ENCODE measurements around the gene TMC3. TPM values are rescaled to one million over a fixed set of nuclear protein-coding genes. Genes with fewer than 3 reads are reported as not detected.

Gene TMC3
- total and polyA plus RNA-seq, 7 experiments from 2014 or later = not detected

DNA sequence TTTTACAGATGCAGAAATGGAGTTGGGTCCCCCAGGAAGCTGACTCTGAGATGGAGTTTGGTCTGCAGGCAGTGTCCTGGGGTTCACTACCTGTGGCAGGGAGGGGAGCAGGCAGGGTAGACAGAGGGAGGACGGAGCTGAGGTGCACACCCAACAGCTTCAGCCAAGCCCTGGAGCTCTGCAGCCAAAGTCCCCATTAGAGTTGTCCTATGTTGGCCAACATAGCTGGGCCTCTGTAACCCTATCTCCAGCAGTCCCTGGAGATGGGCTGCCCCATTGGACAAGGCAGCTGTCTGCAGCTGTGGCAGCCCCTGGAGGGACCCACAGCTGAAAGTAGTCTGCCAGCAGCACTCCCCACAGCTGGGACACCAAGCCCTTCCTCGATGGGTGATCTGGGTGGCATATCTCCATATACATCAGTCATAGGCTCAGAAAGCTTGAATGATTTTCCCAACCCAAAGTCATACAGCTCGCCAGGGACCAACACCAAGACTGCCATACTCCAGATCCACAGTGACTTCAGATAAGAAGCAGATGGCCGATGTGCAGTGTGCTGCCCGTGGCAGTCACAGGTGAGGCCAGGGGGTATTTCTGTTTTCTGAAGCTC, 82.0 kb downstream of the TMC3 start:
- peaks cover 79 to 91% of the 10 kb centered on the region in 2 donors for H3K4me1 ChIP-seq (ENCODE audit: control insufficient read depth in 2 of 2, insufficient read depth in 2 of 2, low read length in 2 of 2)
- no peak for ATAC-seq
- H3K4me3 Mint-ChIP-seq = peak overlapping the region; percentile 73 to 99 (median 94)
- peaks cover 66 to 99% (median 96%) of the 10 kb centered on the region in 7 donors for H3K4me1 Mint-ChIP-seq
- intact Hi-C loops (cut with micrococcal nuclease) = loop anchor here (5.0 to 10.0 kb wide), 4 partner anchors 753 to 1523 kb away; partner anchors contain the start of genes MEX3B (in 1 of the 2) and ZFAND6 (in 1 of the 2)
- CTCF ChIA-PET = interaction anchor here (0.8 to 3.3 kb wide), 6 partner anchors 9 to 301 kb away, joined by 3 to 19 read pairs (median 6); no protein-coding TSS in a partner anchor
- H3K36me3 Mint-ChIP-seq = peaks cover 4 to 31% (median 5%) of the 10 kb centered on the region in 5 donors
- H3K27ac Mint-ChIP-seq = peak overlapping the region; percentile 93 to 100 (median 96)
- H3K27me3 Mint-ChIP-seq = no peaks in the 10 kb centered on the region
- H3K27me3 ChIP-seq (ENCODE audit: control insufficient read depth in 2 of 2, insufficient read depth in 2 of 2, low read length in 2 of 2) = no peaks in the 10 kb centered on the region
- H3K9me3 ChIP-seq (ENCODE audit: control insufficient read depth in 2 of 3, low read length in 3 of 3) = no peaks in the 10 kb centered on the region
- DNase-seq = no peak
- POLR2A ChIA-PET = interaction anchor here (14.7 to 23.2 kb wide), 3 partner anchors 13 to 37 kb away, joined by 480 to 642 read pairs (median 516); partner anchors contain the start of gene STARD5
- H3K36me3 ChIP-seq (ENCODE audit: control insufficient read depth in 2 of 3, insufficient read depth in 3 of 3, low read length in 3 of 3) = peaks cover 0 to 2% (median 0%) of the 10 kb centered on the region in 3 experiments
- H3K4me3 ChIP-seq (ENCODE audit: low read length) = peak overlapping the region; percentile 74
- peaks cover 0 to 5% (median under 1%) of the 10 kb centered on the region in 11 donors for H3K9me3 Mint-ChIP-seq
- H3K27ac ChIP-seq (ENCODE audit: low read depth, low read length) = peak overlapping the region; percentile 87

DNA sequence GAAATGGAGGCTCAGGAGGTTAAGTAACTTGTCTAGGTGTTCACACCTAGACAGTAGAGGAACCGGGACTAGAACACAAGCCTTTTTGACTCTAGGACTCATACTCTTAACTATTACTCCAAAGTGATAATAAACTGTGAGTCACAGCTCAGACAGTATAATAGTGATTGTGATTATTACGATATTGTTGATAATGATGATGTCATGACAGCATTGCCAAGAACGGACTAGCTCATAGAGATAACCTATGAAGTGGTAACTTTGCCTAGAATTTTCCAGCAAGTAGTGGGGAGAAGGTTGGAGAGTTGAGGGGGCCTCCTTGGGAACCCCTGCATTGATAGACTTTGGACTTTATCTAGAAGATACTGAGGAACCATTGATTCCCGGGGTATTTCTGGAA, 84.1 kb downstream of the TMC3 start:
- Mint-ChIP-seq H3K4me1 (peaks cover 69 to 100% (median 98%) of the 10 kb centered on the region in 7 donors), H3K27ac (peak overlapping the region in 8 of 9 donors; percentile 76 to 99 (median 96)), H3K36me3 (peaks cover 0 to 20% (median 4%) of the 10 kb centered on the region in 5 donors), H3K4me3 (peak overlapping the region in 8 of 10 donors; percentile 14 to 80 (median 41)), H3K27me3 (no peaks in the 10 kb centered on the region), H3K9me3 (peaks cover 0 to 8% (median 0%) of the 10 kb centered on the region in 11 donors)
- H3K4me3 ChIP-seq (ENCODE audit: low read length) = no peak overlapping the region
- ChIA-PET POLR2A (interaction anchor here (14.7 to 23.2 kb wide), 3 partner anchors 13 to 39 kb away, joined by 480 to 642 read pairs (median 516); partner anchors contain the start of gene STARD5), CTCF (interaction anchor here (1.0 to 3.3 kb wide), 5 partner anchors 9 to 24 kb away, joined by 3 to 19 read pairs (median 8); no protein-coding TSS in a partner anchor)
- H3K9me3 ChIP-seq (ENCODE audit: control insufficient read depth in 2 of 3, low read length in 3 of 3) = no peaks in the 10 kb centered on the region
- DNase-seq (no peak), ATAC-seq (no peak)
- H3K4me1 ChIP-seq (ENCODE audit: control insufficient read depth in 2 of 2, insufficient read depth in 2 of 2, low read length in 2 of 2) = peaks cover 83 to 95% of the 10 kb centered on the region in 2 donors
- H3K36me3 ChIP-seq (ENCODE audit: control insufficient read depth in 2 of 3, insufficient read depth in 3 of 3, low read length in 3 of 3) = no peaks in the 10 kb centered on the region
- H3K27me3 ChIP-seq (ENCODE audit: control insufficient read depth in 2 of 2, insufficient read depth in 2 of 2, low read length in 2 of 2) = no peaks in the 10 kb centered on the region
- peak overlapping the region; percentile 87 for H3K27ac ChIP-seq (ENCODE audit: low read depth, low read length)
- intact Hi-C loops (cut with micrococcal nuclease) = loop anchor here (5.0 to 10.0 kb wide), 4 partner anchors 755 to 1525 kb away; partner anchors contain the start of genes MEX3B (in 1 of the 2) and ZFAND6 (in 1 of the 2)

DNA sequence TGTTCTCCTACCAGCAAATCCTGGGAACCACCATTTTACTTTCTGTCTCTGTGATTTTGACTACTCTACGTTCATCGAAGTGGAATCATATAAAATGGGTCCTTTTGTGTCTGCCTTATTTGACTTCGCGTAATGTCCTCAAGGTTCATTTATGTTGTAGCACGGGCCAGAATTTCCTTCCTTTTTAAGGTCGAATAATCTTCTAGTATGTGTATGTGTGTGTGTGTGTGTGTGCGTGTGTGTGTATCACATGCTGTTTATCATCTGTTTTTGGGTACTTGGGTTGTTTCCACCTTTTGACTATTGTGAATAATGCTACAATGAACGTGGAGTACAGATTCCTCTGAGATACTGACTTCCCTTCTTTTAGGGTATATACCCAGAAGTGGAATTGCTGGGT, 85.4 kb downstream of the TMC3 start:
- Histone ChIP-seq H3K4me1 (ENCODE audit: control insufficient read depth in 2 of 2, insufficient read depth in 2 of 2, low read length in 2 of 2) (peaks cover 77 to 94% of the 10 kb centered on the region in 2 donors), H3K9me3 (ENCODE audit: control insufficient read depth in 2 of 3, low read length in 3 of 3) (no peaks in the 10 kb centered on the region), H3K27me3 (ENCODE audit: control insufficient read depth in 2 of 2, insufficient read depth in 2 of 2, low read length in 2 of 2) (no peaks in the 10 kb centered on the region), H3K36me3 (ENCODE audit: control insufficient read depth in 2 of 3, insufficient read depth in 3 of 3, low read length in 3 of 3) (no peaks in the 10 kb centered on the region), H3K4me3 (ENCODE audit: low read length) (no peak overlapping the region), H3K27ac (ENCODE audit: low read depth, low read length) (peak overlapping the region; percentile 72)
- CTCF ChIA-PET = no interaction called here
- ATAC-seq (no peak), DNase-seq (no peak)
- Mint-ChIP-seq H3K9me3 (peaks cover 0 to 8% (median 0%) of the 10 kb centered on the region in 11 donors), H3K27me3 (no peaks in the 10 kb centered on the region), H3K4me1 (peaks cover 62 to 98% (median 94%) of the 10 kb centered on the region in 7 donors), H3K4me3 (peak overlapping the region in 8 of 10 donors; percentile 1 to 82 (median 29)), H3K27ac (peak overlapping the region in 8 of 9 donors; percentile 95 to 99 (median 97)), H3K36me3 (peaks cover 0 to 17% (median 4%) of the 10 kb centered on the region in 5 donors)
- POLR2A ChIA-PET = interaction anchor here (14.7 kb wide), 1 partner anchor 16 kb away, joined by 516 read pairs; no protein-coding TSS in a partner anchor
- intact Hi-C loops (cut with micrococcal nuclease) = no loop called here

GRCh38 chr15:81288040-81288439, 86.0 kb downstream of the TMC3 start:
- CTCF ChIA-PET = interaction anchor here (2.8 kb wide), 1 partner anchor 9 kb away, joined by 21 read pairs; no protein-coding TSS in a partner anchor
- Histone ChIP-seq H3K36me3 (ENCODE audit: control insufficient read depth in 2 of 3, insufficient read depth in 3 of 3, low read length in 3 of 3) (no peaks in the 10 kb centered on the region), H3K4me1 (ENCODE audit: control insufficient read depth in 2 of 2, insufficient read depth in 2 of 2, low read length in 2 of 2) (peaks cover 71 to 92% of the 10 kb centered on the region in 2 donors), H3K27ac (ENCODE audit: low read depth, low read length) (peak overlapping the region; percentile 72), H3K4me3 (ENCODE audit: low read length) (no peak overlapping the region), H3K27me3 (ENCODE audit: control insufficient read depth in 2 of 2, insufficient read depth in 2 of 2, low read length in 2 of 2) (no peaks in the 10 kb centered on the region), H3K9me3 (ENCODE audit: control insufficient read depth in 2 of 3, low read length in 3 of 3) (no peaks in the 10 kb centered on the region)
- H3K36me3 Mint-ChIP-seq = peaks cover 0 to 17% (median 4%) of the 10 kb centered on the region in 5 donors
- intact Hi-C loops (cut with micrococcal nuclease) = no loop called here
- no peaks in the 10 kb centered on the region for H3K27me3 Mint-ChIP-seq
- peaks cover 59 to 98% (median 91%) of the 10 kb centered on the region in 7 donors for H3K4me1 Mint-ChIP-seq
- ATAC-seq (no peak), DNase-seq (no peak)
- H3K27ac Mint-ChIP-seq = peak overlapping the region in 8 of 9 donors; percentile 95 to 99 (median 97)
- POLR2A ChIA-PET = interaction anchor here (0.9 to 3.0 kb wide), 6 partner anchors 10 to 39 kb away, joined by 3 to 207 read pairs (median 11); no protein-coding TSS in a partner anchor
- peaks cover 0 to 8% (median 0%) of the 10 kb centered on the region in 11 donors for H3K9me3 Mint-ChIP-seq
- peak overlapping the region in 7 of 10 donors; percentile 23 to 86 (median 80) for H3K4me3 Mint-ChIP-seq

DNA sequence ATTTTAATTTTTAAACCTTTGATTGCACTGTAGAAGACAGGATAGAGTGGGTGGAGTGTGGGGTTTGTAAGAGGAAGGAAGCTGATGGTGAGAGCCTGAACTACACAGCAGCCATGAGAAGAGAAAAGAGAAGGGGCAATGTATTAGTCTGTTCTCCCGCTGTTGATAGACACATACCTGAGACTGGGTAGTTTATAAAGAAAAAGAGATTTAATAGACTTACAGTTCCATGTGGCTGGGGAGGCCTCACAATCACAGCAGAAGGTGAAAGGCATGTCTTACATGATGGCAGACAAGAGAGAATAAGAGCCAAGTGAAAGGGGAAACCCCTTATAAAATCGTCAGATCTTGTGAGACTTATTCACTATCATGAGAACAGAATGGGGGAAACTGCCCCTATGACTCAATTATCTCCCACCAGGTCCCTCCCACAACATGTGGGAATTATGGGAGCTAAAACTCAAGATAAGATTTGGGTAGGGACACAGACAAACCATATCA, 87.3 kb downstream of the TMC3 start:
- Mint-ChIP-seq H3K4me1 (peaks cover 52 to 98% (median 88%) of the 10 kb centered on the region in 7 donors), H3K27ac (peak overlapping the region; percentile 81 to 99 (median 96)), H3K4me3 (peak overlapping the region; percentile 70 to 86 (median 80)), H3K36me3 (peaks cover 0 to 15% (median 5%) of the 10 kb centered on the region in 5 donors), H3K9me3 (peaks cover 0 to 8% (median 0%) of the 10 kb centered on the region in 11 donors), H3K27me3 (no peaks in the 10 kb centered on the region)
- CTCF ChIA-PET = interaction anchor here (0.6 to 2.8 kb wide), 11 partner anchors 8 to 115 kb away, joined by 3 to 21 read pairs (median 5); no protein-coding TSS in a partner anchor
- Histone ChIP-seq H3K27me3 (ENCODE audit: control insufficient read depth in 2 of 2, insufficient read depth in 2 of 2, low read length in 2 of 2) (no peaks in the 10 kb centered on the region), H3K4me3 (ENCODE audit: low read length) (peak overlapping the region; percentile 49), H3K9me3 (ENCODE audit: control insufficient read depth in 2 of 3, low read length in 3 of 3) (no peaks in the 10 kb centered on the region), H3K4me1 (ENCODE audit: control insufficient read depth in 2 of 2, insufficient read depth in 2 of 2, low read length in 2 of 2) (peaks cover 57 to 80% of the 10 kb centered on the region in 2 donors), H3K36me3 (ENCODE audit: control insufficient read depth in 2 of 3, insufficient read depth in 3 of 3, low read length in 3 of 3) (no peaks in the 10 kb centered on the region), H3K27ac (ENCODE audit: low read depth, low read length) (peak overlapping the region; percentile 72)
- POLR2A ChIA-PET = interaction anchor here (1.0 to 3.0 kb wide), 9 partner anchors 8 to 40 kb away, joined by 3 to 207 read pairs (median 9); partner anchors contain the start of gene STARD5
- intact Hi-C loops (cut with micrococcal nuclease) = loop anchor here (1.0 to 2.0 kb wide), 4 partner anchors 8 to 286 kb away; partner anchors contain the start of gene TLNRD1 (in 1 of the 2)
- ATAC-seq (peak; percentile 95), DNase-seq (peak in 7 of 9 donors; percentile 54 to 73 (median 68))

- Histone ChIP-seq H3K4me3 (ENCODE audit: low read length) (no peak overlapping the region), H3K36me3 (ENCODE audit: control insufficient read depth in 2 of 3, insufficient read depth in 3 of 3, low read length in 3 of 3) (no peaks in the 10 kb centered on the region), H3K4me1 (ENCODE audit: control insufficient read depth in 2 of 2, insufficient read depth in 2 of 2, low read length in 2 of 2) (peaks cover 48 to 81% of the 10 kb centered on the region in 2 donors), H3K9me3 (ENCODE audit: control insufficient read depth in 2 of 3, low read length in 3 of 3) (no peaks in the 10 kb centered on the region), H3K27me3 (ENCODE audit: control insufficient read depth in 2 of 2, insufficient read depth in 2 of 2, low read length in 2 of 2) (no peaks in the 10 kb centered on the region), H3K27ac (ENCODE audit: low read depth, low read length) (peak overlapping the region; percentile 72)
- H3K27me3 Mint-ChIP-seq = no peaks in the 10 kb centered on the region
- CTCF ChIA-PET = interaction anchor here (1.3 to 2.8 kb wide), 4 partner anchors 10 to 19 kb away, joined by 4 to 21 read pairs (median 10); no protein-coding TSS in a partner anchor
- H3K36me3 Mint-ChIP-seq = peaks cover 0 to 15% (median 5%) of the 10 kb centered on the region in 5 donors
- peak overlapping the region; percentile 39 to 86 (median 80) for H3K4me3 Mint-ChIP-seq
- peaks cover 52 to 98% (median 88%) of the 10 kb centered on the region in 7 donors for H3K4me1 Mint-ChIP-seq
- peak overlapping the region in 8 of 9 donors; percentile 95 to 99 (median 97) for H3K27ac Mint-ChIP-seq
- intact Hi-C loops (cut with micrococcal nuclease) = no loop called here
- POLR2A ChIA-PET = interaction anchor here (0.7 to 3.0 kb wide), 5 partner anchors 8 to 30 kb away, joined by 3 to 207 read pairs (median 4); no protein-coding TSS in a partner anchor
- H3K9me3 Mint-ChIP-seq = peaks cover 0 to 8% (median 0%) of the 10 kb centered on the region in 11 donors
- no peak for ATAC-seq
- peak in 1 of 9 donors; percentile 3 for DNase-seq
These were observed 88.6 kb downstream of the TMC3 start for GRCh38 chr15:81285461-81285860.

Measured in naive thymus-derived CD4-positive, alpha-beta T cell (primary cell).